Right renal pelvis (tissue), 4 donors: ENCODE data around the gene MRPS31. TPM values are rescaled to one million over a fixed set of nuclear protein-coding genes. Genes with fewer than 3 reads are reported as not detected.
"Not testable (repeated sequence)": the region's sequence is repeated elsewhere in the genome, so short reads cannot be mapped to it uniquely, and the experiment has no call there.

Source experiments
- DNase-seq, 4 donors: peaks; one replicate each; pipeline ENCODE4 v3.0.0-alpha.2; 2013; ENCODE audit warnings: low read depth in 4 of 4, low spot score in 3 of 4, missing footprints in 1 of 4
- polyA plus RNA-seq, 4 donors: library from polyadenylated mRNA; unstranded; fragments of 120-200 nt; gene quantifications; one replicate each; pipeline ENCODE4 v1.2.1, GENCODE V29; 2013; ENCODE audit not compliant: insufficient read length in 4 of 4

The MRPS31 gene
- polyA plus RNA-seq, 4 donors = 43.4 to 50.0 (median 47.8) TPM

DNA sequence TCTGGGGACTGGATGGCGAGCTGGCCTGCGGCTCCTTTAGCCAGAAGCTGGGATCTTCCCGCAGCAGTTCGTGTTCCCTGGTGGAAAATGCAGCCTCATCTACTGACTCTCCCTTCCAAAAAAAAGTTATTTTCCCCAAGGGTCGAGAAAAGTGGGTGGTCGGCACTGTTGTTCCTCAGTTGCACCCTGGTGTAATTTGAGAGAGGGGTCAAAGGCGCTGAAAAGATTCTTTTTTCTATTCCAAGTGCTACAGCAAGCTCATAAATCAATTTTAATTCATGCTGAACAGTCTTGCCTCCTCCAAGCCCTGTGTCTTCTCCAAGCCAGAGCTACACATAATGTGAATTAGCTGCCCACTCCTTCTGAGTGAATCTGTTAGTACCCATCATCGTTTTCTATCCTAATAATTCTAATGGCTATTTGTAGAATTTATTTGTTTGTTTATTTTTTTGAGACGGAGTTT, 19.2 kb upstream of the MRPS31 start:
- DNase-seq = peak in 1 of 4 donors; percentile 14

DNA sequence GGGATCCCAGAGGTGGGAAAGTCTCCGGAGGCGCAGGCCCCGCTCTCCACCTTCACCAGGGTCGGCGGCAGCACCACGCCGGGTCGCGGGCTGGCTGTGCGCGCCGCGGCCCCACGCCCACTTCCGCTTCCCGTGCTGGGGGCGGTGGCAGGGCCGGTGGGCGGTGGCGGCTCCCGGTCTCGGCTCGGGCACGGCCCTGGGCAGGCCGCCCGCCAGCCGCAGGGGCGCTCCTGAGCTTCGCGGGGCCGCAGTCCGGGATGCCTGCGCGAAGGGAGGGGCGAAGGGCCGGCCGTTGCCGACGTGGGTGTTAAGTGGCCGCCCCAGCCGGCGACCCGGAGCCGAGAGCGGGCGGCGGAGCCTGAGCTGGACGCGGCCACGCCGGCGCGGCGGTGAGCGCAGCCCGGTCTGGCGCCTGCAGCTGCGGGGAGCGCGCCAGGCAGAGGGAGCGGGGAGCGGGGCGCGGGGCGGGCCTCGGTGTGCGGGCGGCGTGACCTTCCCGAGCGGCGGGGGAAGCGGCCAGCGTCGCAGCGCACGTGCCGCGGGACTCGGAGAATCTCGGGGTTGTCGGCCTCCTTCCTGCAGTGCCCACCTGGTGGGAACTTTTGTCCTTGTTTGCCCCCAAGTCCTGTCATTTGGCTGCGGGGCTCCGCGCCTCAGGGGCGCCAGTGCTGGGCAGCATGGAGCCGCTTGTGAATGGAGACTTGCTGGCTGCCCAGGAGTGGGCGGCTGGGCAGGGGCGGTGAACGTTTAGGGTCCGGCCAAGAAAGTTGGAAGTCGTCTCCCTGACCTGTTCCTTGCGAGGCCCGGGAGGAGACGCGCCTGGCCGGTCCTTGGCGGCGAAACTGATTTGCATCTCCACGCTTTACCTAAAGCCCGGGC, 18.5 kb upstream of the MRPS31 start, which contains the start of gene SLC25A15:
TSS of gene SLC25A15 (plus strand) at position 337 of the 879 bp plus-strand sequence. CDS start 3,616 bp downstream, outside the sequence.
- DNase-seq = peak; percentile 50 to 62 (median 56)

DNA sequence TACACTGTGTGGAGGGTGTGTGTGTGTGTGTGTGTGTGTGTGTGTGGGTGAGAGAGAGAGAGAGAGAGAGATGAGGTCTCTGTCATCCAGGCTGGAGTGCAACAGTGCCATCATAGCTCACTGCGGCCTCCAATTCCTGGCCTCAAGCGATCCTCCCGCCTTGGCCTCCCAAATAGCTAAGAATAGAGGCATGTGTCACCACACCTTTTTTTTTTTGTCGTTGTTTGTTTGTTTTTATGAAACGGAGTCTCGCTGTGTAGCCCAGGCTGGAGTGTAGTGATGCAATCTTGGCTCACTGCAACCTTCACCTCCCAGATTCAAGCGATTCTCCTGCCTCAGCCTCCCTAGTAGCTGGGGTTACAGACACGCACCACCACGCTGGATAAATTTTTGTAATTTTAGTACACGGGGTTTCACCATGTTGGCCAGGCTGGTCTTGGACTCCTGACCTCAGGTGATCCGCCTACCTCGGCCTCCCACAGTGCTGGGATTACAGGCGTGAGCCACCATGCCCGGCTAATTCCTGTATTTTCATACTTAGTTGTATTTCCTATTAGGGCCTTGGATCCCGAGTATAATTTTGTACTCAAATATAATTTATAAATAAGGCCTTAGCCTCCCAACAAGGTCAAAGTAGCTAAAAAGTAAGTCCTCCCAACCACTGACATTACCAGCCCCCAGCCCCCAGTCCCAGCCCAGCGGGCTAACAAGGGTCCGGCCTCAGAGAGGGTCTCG, 17.7 kb upstream of the MRPS31 start:
- not testable (repeated sequence) for DNase-seq

DNA sequence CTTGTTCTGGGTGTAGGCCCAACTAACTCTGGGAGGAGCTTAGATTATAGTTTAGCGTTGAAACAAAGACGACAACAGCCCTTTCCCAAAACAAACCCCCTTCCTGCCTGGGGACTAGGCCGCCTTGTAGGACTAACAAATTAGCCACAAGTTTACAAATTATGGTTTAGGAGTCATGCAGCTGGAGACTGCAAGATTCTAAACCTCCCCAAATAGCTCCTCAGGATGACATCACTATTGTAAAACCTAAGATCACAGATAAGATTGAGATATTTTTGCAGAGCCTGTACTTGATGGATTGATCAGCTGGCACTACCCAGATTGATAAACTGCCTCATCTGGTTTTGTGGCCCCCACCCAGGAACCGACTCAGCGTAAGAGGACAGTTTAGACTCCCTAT, 16.1 kb upstream of the MRPS31 start:
- DNase-seq = no peak

DNA sequence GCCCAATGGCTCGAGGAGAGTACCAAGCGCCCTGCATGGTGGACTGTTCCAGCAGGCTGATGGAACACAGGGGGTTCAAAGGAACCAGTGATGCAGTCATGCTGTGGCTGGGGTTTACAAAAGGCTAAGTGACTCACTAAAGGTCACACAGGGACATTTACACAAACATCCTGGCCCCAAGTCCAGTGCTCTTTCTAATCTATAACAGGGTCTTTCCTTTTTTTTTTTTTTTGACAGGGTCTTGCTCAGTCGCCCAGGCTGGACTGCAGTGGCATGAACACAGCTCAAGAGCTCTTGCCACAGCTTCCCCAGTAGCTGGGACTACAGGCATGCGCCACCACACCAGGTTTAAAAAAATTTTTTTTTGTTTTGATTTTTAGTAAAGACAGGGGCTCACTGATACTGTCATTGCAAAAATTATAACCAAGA, 15.6 kb upstream of the MRPS31 start:
- no peak for DNase-seq

DNA sequence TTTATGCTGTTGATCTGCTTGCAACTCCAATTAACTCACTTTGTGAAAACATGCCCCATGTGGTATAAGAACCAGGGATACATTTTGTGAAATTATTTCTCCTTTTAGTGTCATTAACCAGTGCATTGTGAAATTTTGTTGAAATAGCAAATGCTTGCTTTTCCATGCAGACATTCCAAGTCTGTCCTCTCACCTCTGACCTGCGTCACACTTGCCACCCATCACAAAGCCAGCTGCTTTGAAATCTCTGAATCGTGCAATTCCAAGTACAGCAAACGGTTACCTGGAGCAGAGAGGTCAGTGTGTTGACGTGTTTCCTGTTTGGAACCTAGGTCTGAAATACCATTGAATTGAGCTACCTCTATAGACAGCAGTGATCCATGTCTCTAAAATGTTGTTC, 13.6 kb upstream of the MRPS31 start:
- DNase-seq = no peak

DNA sequence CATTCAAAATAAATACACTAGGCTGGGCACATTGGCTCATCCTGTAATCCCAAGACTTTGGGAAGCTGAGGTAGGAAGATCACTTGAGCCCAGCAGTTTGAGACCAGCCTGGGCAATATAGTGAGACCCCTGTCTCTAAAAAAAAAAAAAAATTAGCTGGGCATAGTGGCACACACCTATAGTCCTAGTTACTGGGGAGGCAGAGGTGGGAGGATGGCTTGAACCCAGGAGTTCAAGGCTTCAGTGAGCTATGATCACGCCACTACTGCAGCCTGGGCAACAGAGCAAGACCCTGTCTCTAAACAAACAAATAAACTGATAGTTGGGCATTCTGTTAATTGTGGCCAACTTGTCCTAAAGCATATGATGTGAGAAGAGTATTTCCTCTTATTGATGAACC, 12.0 kb upstream of the MRPS31 start:
- DNase-seq = not testable (repeated sequence)

DNA sequence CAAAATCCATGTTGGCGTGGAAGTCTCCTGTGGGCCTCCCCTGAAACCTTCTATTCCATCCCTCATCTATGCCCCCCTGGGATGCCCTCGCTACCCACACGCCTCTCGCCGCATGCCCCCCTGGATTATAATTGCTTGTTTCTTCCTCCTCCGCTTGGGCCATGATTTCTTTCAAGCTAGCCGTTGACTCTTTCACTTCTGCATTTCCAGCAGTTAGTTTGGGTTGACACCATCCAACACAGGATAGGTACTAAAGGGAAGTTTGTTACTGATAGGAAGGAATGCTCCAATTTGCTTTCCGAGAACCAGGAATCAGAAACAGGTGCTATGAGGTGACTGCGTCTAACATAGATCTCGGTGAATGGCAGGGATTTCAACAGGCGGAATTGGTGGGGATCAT, 10.7 kb upstream of the MRPS31 start:
- no peak for DNase-seq

DNA sequence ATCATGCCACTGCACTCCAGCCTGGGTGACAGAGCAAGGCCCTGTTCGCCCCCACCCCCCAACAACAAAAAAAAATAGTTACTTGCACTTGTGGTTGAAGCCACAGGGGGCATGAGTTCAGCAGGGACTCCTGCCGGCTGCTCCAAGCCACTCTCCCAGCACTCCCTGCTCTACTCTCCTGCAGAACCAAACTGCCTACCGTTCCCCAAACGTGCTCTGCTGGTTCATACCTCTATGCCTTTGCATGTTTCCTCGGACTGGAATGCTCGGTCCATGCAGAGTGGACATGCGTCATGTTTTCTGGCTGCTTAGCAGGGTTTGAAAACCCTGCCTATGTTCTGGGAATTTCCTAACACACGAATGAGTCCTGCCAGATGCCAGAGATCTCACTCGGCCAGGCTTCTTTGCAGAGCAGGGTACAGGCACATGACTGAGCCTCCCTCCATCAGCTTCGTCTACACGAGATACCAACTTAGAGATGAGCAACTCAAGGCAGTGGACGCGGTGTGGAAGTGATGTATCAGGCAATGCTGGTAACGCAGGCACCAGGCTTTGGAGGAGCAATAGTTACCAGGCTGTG, 9.9 kb upstream of the MRPS31 start:
- no peak for DNase-seq

DNA sequence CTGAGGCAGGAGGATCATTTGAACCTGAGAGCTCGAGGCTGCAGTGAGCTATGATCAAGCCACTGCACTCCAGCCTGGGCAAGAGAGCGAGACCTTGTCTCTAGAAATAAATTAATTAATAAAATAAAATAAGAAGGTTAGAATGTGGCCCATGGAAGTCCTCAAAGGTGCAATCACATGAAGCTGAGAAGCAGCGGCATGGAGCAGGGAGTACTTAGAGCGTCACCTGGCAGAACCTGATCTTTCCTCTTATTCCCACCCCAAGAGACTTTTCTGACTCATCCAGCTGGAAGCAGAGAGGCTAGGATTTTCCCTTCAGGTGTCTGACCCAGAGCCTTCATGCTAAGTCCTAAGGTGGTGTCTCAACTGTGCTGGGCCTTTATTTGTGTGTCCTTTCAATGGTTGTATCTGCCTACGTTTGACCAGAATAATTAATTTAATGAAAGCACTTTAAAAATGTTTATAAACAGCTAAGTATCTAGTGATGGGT, 8.9 kb upstream of the MRPS31 start:
- no peak for DNase-seq

DNA sequence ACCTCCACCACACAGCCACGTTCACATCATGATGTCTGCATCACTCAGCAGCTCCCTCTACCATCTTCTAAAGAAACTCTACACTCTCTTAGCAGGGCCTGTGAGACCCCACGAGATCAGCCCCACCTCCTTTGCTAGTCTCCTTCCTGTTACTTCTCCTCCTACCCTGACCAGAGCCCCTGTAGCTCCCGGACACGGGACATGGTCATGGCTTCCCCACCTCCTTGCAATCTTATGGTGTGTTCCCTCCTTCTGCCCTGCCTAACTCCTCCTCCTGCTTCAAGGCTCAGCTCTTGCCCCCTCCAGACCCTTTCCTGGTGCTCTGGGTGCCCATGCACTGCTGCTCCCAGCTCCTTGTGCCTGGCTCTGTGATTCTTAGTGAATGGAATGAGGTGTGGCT, 8.1 kb upstream of the MRPS31 start:
- DNase-seq = no peak

DNA sequence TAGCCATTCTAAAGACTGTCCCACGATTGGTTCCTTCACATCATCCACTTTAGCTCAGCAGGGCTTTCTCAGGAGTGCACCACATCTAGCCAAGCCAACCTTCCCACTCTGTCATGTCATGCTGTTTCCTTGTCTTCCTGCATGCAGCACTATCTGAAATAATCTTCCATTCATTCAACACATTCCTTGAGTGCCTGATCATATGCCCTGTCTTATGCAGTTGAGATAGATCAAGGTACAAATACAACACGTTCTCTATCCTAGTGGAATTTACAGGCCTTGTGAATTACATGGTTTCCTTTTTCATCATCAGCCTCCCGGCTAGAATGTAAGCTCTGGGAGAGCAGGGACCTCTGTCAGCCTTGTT, 6.8 kb upstream of the MRPS31 start:
- no peak for DNase-seq

DNA sequence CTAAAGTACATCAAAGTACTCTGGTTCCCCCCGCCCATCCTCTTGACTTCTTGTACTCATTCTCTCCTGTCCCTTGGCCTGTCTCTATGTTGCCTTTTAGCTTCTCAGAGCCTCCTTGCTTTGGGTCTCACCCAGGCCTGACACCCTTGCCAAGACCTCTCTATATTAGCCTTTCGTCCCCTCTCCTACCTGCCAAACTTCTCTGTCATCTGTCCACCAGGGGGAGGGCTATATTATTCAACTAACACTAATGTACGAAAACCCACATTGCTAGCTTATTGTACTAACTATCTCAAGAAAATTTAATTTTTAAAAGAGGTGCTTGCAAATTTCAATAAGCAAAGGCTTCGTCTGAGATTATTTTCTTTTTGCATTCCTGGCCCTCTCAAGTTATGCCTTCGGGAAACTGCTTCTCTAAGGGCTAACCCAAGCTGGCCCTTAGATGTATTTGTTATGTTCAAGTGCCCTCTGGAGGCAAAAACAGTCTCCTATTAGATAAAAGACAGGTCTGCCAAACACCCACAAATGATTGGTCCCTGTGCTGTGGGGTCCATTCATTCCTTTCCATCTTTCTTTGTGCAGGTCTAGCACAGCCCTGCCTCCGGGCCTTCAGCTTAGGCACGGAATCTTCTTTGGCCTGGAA, 6.3 kb upstream of the MRPS31 start:
- peak in 2 of 4 donors; percentile 37 to 40 for DNase-seq

DNA sequence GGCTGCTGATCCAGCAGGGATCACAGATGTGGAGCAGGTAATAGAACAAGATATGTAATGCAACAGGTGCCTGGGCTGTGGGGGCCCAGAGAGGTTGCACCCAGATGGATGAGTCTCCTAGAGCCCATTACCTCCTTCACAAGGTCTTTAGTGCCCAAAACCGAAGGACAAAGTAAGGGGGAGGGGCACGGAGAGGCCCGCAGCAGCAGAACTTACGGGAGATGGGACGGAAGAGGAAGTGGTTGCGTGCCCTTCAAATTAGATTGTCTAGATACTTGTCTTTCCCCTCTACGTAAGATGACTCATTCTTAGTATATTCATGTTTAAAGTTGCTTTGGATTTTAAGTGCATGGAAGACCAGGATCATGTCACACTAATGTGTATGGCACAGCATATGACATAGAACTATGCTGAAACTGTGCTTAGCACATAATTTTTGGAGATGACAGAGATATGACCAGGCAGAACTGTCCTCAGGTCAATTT, 5.7 kb upstream of the MRPS31 start:
- no peak for DNase-seq

DNA sequence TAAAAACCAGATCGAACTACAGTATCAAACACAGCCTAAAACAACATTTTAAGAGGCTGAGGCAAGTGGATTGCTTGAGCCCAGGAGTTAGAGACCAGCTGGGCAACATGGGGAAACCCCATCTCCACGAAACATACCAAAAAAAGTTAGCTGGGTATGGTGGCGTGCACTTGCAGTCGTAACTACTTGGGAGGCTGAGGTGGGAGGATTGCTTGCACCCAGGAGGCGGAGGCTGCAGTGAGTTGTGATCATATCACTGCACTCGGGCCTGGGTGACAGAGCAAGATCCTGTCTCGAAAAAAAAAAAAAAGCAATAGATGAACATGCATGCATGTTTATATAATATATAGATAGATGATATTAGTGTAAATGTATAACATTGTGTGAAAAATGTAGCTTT, 5.2 kb upstream of the MRPS31 start:
- DNase-seq = no peak

DNA sequence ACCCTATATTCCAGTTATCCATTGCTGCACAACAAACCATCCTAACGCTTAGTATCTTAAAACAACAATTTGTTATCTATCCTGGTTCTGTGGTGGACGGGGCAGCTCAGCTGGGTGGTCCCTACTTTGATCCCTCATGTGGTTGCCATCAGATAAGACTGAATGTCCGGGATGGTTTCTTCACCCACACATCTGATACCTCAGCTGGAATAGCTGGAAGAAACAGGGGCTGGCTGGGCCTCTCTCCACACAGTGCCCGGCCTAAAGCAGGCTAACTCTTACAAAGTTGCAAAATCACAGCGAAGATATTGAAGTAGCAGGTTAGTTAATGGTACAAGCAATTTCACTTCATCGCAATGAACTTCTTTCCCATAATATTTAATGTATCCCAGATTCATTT, 3.7 kb upstream of the MRPS31 start:
- DNase-seq = no peak

DNA sequence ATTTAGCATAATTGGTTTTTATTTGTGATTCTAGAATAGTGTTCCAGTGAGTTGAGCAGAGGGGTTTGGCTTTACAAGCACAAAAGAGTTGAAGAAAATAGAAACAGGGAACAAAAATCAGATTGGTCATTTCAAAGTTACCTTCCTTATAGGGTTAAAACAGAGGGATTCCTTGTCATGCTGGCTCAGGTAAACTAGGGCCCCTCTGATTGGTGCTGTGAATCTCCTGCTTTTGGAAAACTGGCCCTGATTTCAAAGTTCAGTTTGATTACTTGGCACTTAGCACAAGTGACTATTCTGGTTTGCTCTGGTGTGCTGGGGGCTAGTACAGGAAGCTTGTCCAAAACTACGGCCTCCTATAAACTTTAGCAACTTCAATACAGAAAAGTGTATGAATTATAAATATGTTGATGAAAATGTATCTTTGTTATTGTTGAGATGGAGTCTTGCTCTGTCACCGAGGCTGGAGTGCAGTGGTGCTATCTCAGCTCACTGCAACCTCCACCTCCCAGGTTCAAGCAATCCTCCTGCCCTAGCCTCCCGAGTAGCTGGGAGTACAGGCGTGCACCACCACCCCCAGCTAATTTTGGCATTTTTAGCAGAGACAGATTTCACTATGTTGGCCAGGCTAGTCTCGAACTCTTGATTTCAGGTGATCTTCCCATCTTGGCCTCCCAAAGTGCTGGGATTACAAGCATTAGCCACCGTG, 1.9 kb upstream of the MRPS31 start:
- no peak for DNase-seq

DNA sequence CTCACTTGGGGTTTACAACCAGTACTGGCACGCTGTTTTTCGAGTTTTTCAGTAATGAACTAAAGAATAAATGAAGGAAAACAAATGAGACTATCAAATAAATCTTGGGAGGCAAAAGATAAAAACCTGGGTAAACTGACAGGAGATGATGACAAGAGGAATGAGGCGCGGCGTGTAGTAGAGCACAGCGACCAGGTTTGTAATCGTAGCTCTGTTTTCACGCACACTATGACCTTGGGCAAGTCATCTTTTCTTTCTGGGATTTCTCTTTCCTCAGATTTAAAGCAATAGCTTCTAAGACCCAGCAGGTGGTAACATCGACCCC, 419 bp downstream of the MRPS31 start:
- peak in 1 of 4 donors; percentile 25 for DNase-seq

DNA sequence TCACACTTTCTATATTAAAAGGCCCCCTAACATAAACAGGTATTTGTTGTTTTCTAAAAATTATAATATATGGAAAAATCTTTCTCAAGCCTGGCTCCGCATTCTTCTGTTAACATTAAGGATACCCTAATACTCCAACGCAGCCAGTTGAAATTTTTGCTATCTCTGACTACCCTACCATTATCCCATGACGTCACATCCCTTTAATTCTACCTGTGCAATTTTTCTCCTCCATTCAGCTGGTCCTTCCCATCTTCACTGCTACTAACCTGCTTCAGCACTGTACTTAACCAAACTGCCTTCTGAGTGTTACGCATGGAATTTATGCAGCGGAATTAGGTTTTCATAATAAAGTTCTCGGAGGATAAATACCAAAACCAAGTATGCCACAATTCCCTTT, 1.0 kb downstream of the MRPS31 start:
- no peak for DNase-seq

DNA sequence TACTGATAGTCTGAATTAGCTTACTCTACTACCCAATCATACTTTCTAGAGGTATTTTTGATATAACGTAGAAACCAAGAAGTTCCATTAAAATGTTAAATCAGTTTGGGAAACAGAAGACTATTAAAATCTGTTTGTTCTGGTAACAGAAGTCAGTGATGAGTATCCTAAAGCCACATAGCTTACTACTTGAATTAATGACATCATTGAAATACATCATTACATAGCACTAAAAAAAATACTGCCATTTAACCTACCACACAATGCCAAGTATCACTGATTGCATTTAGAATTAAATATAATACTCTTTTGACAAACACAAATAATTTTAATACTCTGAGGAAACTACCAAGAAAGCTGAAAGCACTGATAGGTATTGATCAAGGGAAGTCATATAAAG, 5.4 kb downstream of the MRPS31 start:
- DNase-seq = no peak
